GM10266 (cell line): ENCODE results near the gene ARHGAP20.

Source experiments
- DNase-seq: peaks from one replicate; pipeline ENCODE4 v3.0.0; 2012; ENCODE audit errors: extremely low spot score
- CTCF ChIP-seq: IDR thresholded peaks from 2 replicates; pipeline ENCODE4 v1.5.1; 2012; ENCODE audit warnings: mild to moderate bottlenecking, low read depth; ENCODE audit not compliant: control insufficient read depth, insufficient read depth; ENCODE audit errors: missing control alignments

Gene ARHGAP20

GRCh38 chr11:110582728-110583432 lies 129.4 kb downstream of the ARHGAP20 start:
- TF ChIP-seq CTCF, result no peak
- no peak for DNase-seq

GRCh38 chr11:110580571-110580970 lies 131.7 kb downstream of the ARHGAP20 start:
- no peak for TF ChIP-seq CTCF

GRCh38 chr11:110573411-110573810 lies 138.8 kb downstream of the ARHGAP20 start:
- no peak for TF ChIP-seq CTCF
- DNase-seq, result no peak

More at GRCh38 chr11:110580571-110580970, 131.7 kb downstream of the ARHGAP20 start:
- DNase-seq, result no peak

GRCh38 chr11:110571081-110571720 lies 141.0 kb downstream of the ARHGAP20 start:
- no peak for TF ChIP-seq CTCF

GRCh38 chr11:110566577-110566976 lies 145.7 kb downstream of the ARHGAP20 start:
- no peak for TF ChIP-seq CTCF
- DNase-seq, result no peak

More at GRCh38 chr11:110571081-110571720, 141.0 kb downstream of the ARHGAP20 start:
- DNase-seq, result no peak

- no peak for DNase-seq
- no peak for TF ChIP-seq CTCF
Measured at GRCh38 chr11:110565357-110566336, 146.6 kb downstream of the ARHGAP20 start.
